Brain microvascular endothelial cell (primary cell): ENCODE results near the gene GPRIN1.

Experiments
- DNase-seq: peaks from one replicate; pipeline ENCODE4 v3.0.0-alpha.2; 2020
- H3K27ac ChIP-seq: fragments of 250-450 bp; sonication (Bioruptor Pico); 2 replicates; pipeline ENCODE4 v1.5.1; 2020; ENCODE audit warnings: mild to moderate bottlenecking, moderate library complexity
- H3K27me3 ChIP-seq: fragments of 250-450 bp; sonication (Bioruptor Pico); replicated peaks from 2 replicates; pipeline ENCODE4 v1.5.1; 2020; ENCODE audit warnings: mild to moderate bottlenecking
- H3K36me3 ChIP-seq: fragments of 250-450 bp; sonication (Bioruptor Pico); replicated peaks from 2 replicates; pipeline ENCODE4 v1.5.1; 2020; ENCODE audit warnings: mild to moderate bottlenecking
- H3K4me3 ChIP-seq: 2 replicates; pipeline ENCODE4 v1.5.1; 2011; ENCODE audit warnings: low read depth, mild to moderate bottlenecking, control low read depth, low read length, moderate library complexity
- in situ Hi-C: cut with HindIII; loops from 2 replicates; pipeline ENCODE4 v1.10.0; 2017; ENCODE audit warnings: low sequenced_read_pairs, low pct_ligation_motif_present
- TF ChIP-seq, protein P1 (sequence below): IDR thresholded peaks from 2 replicates; pipeline ENCODE4 v1.5.1; 2011; ENCODE audit warnings: low read depth, mild to moderate bottlenecking, moderate library complexity, low read length, control low read depth, inconsistent platforms; ENCODE audit errors: missing control alignments

The GPRIN1 gene

DNA sequence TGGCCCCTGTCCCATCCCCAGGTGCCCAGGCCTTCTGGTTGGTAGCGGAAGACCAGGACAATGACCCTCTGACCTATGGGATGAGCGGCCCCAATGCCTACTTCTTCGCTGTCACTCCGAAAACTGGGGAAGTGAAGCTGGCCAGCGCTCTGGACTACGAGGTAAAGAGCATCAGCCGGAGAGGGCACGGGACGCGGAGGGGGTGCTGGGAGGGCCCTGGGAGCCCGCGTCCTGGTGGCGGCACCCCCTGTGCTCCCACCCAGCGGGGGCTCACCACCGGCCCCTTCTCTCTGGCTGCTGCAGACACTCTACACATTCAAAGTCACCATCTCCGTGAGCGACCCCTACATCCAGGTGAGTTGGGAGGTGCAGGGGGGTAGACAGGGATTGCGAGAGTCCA lies 41.3 kb downstream of the GPRIN1 start:
- Histone ChIP-seq H3K27ac (no peak overlapping the region), H3K36me3 (no peaks in the 10 kb centered on the region), H3K27me3 (no peaks in the 10 kb centered on the region), H3K4me3 (no peak overlapping the region)
- TF ChIP-seq, protein P1, sequence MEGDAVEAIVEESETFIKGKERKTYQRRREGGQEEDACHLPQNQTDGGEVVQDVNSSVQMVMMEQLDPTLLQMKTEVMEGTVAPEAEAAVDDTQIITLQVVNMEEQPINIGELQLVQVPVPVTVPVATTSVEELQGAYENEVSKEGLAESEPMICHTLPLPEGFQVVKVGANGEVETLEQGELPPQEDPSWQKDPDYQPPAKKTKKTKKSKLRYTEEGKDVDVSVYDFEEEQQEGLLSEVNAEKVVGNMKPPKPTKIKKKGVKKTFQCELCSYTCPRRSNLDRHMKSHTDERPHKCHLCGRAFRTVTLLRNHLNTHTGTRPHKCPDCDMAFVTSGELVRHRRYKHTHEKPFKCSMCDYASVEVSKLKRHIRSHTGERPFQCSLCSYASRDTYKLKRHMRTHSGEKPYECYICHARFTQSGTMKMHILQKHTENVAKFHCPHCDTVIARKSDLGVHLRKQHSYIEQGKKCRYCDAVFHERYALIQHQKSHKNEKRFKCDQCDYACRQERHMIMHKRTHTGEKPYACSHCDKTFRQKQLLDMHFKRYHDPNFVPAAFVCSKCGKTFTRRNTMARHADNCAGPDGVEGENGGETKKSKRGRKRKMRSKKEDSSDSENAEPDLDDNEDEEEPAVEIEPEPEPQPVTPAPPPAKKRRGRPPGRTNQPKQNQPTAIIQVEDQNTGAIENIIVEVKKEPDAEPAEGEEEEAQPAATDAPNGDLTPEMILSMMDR = no peak
- no peak for DNase-seq
- in situ Hi-C loops = no loop called here

DNA sequence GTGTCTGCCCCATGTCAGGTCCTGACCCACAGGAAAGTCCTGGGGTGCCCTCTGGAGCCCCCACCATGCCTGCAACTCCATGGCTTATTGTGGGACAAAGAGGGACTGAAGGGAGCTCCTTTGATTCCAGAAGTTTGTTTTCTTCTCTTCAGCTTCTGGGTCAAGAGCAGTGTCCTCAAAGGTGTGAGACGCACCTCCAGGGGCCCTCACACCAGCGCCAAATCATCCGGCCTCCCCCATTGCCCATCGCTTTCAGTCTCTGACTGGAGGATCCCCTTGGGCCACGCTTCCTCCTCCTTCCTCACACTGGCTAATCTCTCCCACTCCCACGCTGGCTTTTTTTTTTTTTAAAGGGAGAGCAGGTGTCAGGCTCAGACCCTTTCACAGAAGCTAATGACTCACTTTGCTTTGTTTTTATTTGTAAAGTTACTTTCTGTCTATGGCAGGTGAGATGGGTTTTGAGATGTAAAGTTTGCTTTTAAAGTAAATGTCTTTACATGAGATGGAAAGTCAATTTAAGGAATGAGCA lies 44.1 kb downstream of the GPRIN1 start:
- Histone ChIP-seq H3K4me3 (no peak overlapping the region), H3K36me3 (no peaks in the 10 kb centered on the region), H3K27me3 (no peaks in the 10 kb centered on the region), H3K27ac (no peak overlapping the region)
- in situ Hi-C loops = no loop called here
- TF ChIP-seq, protein P1 = no peak
- DNase-seq = no peak

DNA sequence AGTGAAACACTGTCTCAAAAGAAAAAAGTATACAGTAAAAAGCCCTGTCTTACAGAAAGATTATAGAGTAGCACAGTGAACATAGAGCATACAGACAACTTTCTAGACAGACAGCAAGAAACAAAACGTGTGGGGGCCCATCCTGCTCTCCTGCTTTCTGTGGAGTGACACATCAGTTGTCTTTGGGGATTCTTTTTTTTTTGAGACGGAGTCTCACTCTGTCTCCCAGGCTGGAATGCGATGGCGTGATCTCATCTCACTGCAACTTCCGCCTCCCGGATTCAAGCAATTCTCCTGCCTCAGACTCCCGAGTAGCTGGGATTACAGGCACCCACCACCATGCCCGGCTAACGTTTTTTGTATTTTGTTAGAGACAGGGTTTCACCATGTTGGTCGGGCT lies 46.0 kb downstream of the GPRIN1 start:
- TF ChIP-seq, protein P1 = no peak
- in situ Hi-C loops = no loop called here
- DNase-seq = peak; percentile 56

DNA sequence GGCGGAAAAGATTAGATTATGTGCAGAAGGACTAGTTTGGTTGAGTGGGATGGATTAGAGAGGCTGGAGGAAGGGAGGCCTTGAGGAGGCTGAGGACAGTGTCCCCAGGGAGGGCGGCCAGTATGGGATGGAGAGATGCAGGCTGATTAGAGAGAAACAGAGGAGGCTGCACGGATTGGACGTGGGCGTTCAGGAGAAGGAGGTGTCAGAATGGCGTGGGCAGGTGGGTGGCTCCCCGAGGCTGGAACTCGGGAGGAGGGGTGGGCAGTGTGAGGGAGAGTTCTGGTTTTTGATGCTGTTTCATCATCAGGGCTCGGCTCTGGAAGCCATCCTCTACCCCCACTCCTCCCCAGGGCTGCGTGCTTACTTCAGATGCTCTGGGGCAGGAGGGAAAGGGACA lies 47.8 kb downstream of the GPRIN1 start:
- H3K36me3 ChIP-seq = no peaks in the 10 kb centered on the region
- no peaks in the 10 kb centered on the region for H3K27me3 ChIP-seq
- H3K27ac ChIP-seq = no peak overlapping the region
- TF ChIP-seq, protein P1 = no peak
- no peak for DNase-seq
- H3K4me3 ChIP-seq = no peak overlapping the region
- in situ Hi-C loops = no loop called here

More for the DNA sequence above, 46.0 kb downstream of the GPRIN1 start:
- Histone ChIP-seq H3K27ac (no peak overlapping the region), H3K36me3 (no peaks in the 10 kb centered on the region), H3K4me3 (no peak overlapping the region), H3K27me3 (no peaks in the 10 kb centered on the region)

DNA sequence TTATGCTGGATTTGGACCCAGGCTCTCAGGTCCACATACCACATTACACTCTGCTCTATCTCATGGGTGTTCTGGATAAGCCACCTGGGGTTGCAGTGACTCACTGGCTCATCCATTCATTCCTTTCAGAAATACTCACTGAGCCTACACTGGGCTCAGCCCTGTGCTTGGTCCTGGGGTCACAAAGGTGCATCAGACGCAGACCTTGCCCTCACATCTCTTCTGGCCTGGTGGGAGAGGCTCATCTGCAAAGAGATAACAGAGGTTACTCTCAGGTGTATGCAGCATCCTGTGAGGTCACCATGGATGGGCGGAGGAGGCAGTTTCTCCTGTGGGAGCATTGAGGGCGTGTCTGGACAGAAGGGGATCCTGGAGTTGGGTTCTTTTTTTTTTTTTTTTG lies 48.7 kb downstream of the GPRIN1 start:
- TF ChIP-seq, protein P1 = no peak
- in situ Hi-C loops = no loop called here
- H3K36me3 ChIP-seq = no peaks in the 10 kb centered on the region
- no peak overlapping the region for H3K4me3 ChIP-seq
- H3K27me3 ChIP-seq = no peaks in the 10 kb centered on the region
- no peak overlapping the region for H3K27ac ChIP-seq
- DNase-seq = no peak

DNA sequence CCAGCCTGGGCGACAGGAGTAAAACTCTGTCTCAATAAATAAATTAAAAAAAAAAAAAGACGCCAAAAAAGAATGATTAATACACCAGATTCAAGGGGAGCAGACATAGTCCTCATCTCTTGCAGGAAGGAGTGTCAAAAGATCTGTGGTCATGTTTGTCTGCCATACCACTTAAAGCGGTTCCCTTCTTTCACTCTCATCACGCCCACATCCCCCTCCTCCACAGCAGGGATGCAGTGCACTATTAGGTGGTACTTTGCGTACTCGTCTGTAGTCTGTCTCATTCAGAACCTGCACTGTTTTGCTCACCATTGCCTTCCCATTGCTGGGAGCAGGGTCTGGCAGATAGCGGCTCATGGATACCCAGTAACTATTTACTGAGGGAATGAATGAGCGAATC lies 49.6 kb downstream of the GPRIN1 start:
- in situ Hi-C loops = no loop called here
- no peaks in the 10 kb centered on the region for H3K27me3 ChIP-seq
- TF ChIP-seq, protein P1 = no peak
- no peak for DNase-seq
- no peaks in the 10 kb centered on the region for H3K36me3 ChIP-seq
- H3K27ac ChIP-seq = no peak overlapping the region
- no peak overlapping the region for H3K4me3 ChIP-seq
